ENCODE data around the gene TMED4.
"Not testable (repeated sequence)": the region's sequence is repeated elsewhere in the genome, so short reads cannot be mapped to it uniquely, and the experiment has no call there.

Gene TMED4

DNA sequence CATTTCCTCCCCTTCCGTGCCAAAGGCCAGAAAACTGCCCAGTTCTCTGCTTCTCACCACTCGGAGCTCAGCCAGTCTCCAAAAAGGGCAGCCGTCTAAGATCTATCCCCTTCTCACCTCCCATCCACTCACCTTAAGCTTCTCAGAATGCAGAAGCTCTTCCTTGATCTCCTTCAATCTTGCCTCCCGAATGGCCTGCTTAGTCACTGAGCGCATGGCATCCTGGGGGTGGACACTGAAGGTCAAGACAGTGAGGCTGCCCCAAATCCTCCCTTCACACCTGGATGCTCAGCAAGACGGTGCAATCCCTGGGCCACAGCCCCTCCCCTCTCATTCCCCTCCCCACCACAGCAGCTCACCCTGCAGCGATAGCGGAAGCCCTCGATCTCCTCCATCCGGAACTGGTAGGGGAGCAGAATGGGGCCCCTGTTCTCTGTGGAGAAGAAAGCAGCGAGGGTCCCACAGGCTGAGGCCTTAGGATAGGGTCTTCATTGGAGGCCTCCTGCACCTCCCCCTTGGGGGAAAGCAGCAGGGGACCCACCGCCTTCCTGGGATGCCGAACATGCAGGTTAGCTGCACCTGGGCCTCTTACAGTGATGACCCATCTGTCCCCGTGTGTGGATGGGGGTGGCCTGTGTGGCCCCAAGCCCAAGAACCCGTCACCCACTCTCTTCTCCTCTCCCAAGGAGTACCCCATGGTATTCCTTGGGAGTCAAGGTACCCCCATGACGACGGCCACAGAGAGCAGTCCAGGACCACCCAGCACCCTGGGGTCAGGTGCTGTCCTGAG is 13.1 kb downstream of the TMED4 start:
- DNase-seq, result no peak

DNA sequence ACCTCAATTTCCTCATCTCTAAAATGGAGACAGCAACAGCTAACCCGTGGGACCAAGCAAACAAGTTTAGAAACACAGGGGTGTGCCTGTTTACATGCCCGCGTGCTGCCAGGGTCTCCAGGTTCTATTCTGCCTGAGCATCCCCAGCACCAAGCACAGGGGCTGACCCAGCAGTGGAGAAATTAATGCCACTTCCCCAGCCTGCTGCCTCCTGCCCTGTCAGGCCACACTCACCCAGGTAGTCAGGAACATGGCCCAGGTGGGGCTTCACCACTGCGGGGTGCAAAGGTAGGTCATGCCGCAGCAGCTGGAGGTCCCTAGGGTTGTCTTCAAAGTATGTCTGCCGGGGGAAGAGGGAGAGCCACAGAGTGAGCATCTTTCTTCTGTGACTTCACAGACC is 14.1 kb downstream of the TMED4 start:
- no peak for DNase-seq

DNA sequence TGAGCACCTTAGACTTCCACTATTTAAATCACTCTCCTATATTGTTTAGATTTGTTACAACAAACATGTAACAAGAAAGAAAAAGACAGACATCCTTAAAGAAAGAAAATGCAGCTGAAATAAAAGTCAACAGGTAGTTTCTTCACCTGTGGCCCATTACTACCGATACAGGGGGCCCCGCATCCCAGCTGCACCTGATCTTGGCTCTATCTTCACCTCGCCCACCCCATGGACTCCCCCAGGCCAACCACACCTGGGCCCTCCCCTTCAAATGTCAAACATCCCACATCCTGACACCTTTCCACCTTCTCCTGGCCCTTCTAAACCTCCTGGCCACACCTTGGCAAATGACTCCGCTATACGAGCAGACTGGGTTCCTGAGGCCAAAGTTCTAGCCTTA is 15.4 kb downstream of the TMED4 start:
- DNase-seq, result no peak

DNA sequence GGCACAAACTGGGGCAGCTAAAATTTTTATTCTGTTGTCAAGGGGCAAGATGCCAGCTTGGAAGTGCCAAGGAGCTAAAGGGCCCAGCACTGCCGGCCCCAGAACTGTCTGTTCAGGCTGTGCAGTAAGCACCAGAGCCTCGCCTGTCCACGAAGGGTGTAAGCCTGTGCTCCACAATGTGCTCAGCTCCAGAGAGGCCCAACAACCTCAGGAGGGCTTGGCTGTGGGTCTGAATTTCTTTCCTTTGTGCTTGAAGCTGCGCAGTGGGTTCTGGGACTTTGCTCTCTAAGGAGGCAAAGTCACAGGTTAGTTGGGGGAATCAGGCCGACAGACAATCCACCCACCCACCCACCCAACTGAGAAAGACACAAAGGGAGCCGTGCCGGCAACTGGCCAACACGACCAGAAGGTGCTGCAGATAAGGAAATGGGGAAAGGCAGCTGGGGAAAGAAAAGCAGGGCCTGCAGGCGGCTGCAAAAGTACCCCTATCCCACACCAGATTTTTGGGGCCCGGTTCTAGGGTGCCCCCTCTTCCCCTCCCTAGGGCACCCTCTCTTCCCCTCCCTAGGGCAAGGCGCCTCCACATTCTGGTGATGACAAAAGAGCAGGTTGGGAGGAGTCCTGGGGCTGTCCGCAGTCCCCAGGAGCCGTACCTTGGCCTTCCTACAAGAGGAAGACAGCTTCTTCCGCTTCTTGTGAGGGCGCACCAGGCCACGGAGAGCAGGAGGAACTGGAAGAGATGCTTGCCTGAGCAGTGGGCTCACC is 16.1 kb downstream of the TMED4 start:
- no peak for DNase-seq

DNA sequence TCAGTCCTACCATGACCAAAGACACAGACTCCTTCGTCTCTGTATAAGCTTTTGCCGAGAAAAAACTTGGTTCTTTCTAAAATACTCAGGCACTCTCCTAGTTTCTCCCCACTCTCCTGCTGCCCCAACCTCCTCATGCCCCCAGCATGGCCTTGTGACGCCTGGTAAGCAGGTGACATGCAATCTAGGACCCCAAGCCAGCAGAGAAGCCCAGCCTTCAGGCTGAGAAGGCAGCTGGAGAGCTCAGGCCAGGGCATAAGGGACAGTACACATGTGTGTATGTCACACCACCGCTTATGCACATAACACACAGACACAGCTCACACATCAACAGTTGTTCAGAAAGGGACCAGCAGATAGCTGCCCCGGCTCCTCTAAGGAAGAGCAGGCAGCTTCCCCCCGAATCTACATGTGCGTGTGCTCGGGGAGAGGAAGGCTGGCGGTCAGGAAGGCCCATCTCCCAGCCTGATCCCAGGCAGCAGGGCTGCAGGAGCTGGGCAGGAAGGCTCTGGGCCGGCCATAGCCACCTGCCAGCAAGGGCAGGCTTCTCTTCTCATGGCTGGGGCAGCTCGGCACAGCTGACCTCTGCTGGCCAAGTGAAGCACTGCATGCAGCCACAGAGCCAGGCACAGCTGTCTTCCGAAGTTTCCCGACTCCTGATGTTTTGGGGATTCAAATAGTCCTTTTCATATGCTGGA is 16.8 kb downstream of the TMED4 start:
- no peak for DNase-seq

DNA sequence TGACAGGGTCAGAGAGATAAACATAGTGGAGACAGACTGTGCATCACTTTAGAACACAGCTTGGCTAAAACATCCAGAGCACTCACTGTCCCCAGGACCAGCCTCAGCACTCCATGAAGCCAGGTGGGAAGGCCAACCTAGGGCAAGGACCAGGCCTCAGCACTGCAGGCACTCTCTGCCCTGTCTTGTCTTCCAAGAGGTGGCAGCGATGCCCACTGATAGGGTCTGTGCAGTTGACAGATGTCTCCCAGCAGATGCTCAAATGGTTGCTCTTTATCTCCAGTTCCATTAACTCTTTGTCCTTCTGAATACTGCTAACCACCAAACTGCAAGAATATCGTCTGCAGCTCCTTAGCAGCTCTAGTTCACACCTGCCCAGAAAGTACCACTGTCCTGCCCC is 17.4 kb downstream of the TMED4 start:
- no peak for DNase-seq

DNA sequence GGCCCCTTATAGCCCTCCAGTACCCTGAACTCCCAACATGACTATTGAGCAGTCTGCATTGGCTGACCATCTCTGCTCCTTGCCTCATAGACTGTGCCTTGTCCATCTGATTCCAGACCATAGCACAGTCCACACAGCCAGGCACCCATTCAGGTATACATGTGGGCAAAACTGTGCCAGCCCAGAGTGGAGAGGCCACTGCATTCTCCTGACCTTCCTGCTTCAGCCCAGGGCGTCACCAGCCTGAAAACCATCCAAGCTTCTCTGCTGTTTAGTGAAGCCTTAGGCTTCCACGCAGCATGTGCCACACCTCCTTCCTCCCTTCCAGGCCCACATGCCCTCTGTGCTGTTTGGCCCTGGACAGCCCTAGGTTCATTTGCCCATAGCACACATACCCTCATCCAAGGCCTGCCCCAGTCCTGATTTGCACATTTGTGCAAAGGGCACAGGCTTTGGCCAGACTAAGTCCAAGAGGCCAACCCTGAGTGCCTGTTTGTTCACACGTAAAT is 18.8 kb downstream of the TMED4 start:
- DNase-seq, result no peak

DNA sequence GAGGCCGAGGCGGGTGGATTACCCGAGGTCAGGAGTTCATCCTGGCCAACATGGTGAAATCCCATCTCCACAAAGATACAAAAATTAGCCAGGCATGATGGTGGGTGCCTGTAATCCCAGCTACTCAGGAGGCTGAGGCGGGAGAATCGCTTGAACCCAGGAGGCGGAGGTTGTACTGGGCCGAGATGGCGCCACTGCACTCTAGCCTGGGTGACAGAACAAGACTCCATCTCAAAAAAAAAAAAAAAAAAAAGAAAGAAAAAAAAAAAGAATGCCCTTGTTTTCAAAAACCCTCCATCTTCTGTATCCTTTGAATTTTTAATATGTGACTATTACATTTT is 19.4 kb downstream of the TMED4 start:
- not testable (repeated sequence) for DNase-seq

DNA sequence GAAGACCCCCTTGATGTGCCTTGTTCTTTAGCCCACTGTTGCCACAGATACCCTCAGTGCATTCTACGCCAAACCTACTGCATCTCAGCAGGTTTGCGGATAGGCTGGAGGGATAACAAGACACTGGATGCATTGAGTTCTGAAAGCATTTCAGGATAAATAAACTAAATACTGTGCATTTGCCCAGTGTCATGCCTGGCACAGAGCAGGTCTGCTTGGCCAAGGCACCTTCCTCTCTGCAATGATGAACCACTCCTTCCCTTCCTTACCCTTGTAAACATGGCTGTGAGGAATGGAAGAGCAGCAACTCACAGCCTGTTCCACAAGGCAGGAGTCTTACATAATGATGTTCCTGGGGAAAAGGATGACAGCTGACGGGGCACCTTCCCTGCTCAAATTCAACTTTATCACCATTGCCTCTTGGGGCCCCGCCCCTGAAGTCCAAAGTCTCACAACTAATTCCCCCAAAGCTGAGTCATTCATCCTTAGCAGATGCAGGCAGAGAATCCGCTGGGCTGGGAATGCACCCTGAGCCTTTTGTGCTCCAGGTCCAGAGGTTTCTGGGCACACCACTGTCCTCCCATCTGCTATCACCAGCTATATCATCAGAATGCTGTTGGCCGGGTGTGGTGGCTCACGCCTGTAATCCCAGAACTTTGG is 19.9 kb downstream of the TMED4 start:
- no peak for DNase-seq

DNA sequence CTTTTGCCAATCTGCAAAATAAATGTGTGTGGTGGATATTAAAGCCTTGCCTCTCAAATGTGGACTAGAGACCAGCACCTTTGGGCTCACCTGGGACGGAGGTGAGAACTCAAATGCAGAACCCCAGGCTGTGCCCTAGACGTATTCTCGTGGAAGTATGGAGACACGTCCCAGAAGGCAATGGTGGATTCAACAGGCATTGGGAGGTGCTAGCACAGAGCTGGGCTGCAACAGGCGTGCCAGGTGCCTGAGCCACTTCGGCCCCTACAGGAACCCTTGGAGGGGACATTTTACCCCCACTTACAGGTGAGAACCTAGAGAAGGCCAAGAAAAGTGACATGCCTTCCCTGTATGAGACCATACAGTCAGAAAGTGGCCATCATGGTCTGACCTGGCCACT is 20.6 kb downstream of the TMED4 start:
- DNase-seq, result no peak

DNA sequence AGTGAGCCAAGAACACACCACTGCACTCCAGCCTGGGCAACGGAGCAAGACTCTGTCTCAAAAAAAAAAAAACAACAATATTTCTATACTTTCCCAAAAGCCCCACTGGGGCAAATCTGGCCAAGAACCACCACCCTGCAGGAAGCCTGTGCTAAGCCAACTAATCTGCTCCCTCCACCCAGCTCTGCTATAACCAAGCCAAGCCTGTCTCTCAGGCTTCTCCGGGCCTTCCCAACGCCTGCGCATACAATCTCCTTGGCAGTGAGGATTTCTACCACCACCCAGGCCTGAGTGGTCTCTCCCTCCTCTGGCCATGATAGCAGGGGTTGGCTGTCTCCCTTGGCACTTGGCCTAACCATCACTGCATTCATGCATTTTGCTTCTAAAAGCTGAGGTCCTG is 22.5 kb downstream of the TMED4 start:
- DNase-seq, result no peak

DNA sequence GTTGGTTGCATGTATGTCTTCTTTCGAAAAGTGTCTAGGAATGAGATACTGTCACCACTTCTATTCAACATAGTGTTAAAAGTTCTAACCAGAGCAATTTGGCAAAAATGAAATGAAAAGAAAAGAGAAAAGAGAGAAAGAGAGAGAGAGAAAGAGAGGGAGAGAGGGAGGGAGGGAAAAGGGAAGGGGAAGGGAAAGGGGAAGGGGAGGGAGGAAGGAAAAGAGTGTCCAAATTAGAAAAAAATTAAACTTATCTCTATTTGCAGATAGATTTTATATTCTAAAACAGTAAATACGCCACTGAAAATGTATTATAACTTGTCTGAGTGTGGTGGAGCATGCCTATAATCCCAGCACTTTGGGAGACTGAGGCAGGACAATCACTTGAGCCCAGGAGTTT is 24.5 kb downstream of the TMED4 start:
- no peak for DNase-seq

DNA sequence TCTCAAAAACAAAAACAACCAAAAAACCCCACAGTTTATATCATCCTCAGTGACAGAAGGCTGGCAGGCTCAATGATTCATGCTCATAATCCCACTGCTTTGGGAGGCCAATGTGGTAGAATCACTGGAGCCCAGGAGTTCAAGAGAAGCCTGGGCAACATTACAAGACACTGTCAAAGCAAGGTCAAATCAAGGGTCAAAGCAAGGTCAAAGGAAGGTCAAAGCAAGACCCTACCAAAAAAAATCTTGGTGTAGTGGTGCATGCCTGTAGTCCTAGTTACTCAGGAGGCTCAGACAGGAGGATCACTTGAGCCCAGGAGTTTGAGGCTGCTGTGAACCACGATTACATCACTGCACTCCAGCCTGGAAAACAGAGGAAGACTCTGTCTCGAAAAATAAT is 26.7 kb downstream of the TMED4 start:
- no peak for DNase-seq

DNA sequence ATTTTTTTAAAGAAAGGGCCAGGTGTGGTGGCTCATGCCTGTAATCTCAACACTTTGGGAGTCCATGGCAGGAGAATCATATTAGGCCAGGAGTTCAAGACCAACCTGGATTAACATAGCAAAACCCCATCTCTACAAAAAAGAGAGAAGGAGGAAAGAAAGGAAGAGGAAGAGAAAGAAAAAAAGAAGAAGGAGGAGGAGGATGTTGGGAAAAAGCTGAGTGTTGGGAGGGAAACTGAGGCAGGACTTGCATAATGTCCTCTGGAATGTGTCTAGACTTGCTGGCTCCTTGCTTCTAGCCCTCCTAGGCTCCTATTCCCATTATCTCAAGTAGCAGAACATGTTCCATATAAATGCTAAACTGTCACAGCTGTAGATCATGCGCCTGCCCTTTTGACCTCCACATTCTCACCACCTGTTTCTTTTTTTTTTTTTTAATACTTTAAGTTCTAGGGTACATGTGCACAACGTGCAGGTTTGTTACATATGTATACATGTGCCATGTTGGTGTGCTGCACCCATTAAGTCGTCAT is 29.5 kb downstream of the TMED4 start:
- DNase-seq, result not testable (repeated sequence)

DNA sequence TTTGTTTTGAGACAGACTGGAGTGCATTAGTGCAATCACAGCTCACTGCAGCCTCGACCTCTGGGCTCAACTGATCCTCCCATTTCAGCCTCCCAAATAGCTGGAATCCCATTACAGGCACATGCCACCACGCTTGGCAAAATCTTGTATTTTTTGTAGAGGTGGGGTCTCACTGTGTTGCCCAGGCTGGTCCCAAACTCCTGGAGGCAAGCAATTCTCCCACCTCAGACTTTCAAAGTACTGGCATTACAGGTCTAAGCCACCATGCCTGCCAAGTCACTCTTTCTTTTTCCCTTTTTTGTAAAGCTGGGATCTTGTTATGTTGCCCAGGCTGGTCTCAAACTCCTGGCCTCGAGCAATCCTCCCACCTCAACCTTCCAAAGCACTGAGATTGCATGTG is 32.6 kb downstream of the TMED4 start:
- DNase-seq, result no peak

DNA sequence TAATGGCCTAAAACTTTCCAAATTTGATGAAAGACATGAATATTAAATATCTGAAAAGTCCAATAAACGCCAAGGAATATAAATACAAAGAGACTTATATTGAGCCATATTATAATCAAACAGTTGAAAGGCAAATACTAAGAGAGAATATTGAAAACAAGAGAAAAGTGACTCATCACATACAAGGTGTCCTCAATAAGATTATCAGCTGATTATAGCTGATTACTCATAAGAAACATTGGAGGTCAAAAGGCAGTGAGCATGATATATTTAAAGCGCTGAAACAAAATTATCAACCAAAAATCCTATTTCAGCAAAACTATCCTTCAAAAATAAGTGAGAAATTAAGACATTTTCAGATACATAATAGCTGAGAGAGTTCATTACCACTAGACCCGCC is 33.1 kb downstream of the TMED4 start:
- no peak for DNase-seq

DNA sequence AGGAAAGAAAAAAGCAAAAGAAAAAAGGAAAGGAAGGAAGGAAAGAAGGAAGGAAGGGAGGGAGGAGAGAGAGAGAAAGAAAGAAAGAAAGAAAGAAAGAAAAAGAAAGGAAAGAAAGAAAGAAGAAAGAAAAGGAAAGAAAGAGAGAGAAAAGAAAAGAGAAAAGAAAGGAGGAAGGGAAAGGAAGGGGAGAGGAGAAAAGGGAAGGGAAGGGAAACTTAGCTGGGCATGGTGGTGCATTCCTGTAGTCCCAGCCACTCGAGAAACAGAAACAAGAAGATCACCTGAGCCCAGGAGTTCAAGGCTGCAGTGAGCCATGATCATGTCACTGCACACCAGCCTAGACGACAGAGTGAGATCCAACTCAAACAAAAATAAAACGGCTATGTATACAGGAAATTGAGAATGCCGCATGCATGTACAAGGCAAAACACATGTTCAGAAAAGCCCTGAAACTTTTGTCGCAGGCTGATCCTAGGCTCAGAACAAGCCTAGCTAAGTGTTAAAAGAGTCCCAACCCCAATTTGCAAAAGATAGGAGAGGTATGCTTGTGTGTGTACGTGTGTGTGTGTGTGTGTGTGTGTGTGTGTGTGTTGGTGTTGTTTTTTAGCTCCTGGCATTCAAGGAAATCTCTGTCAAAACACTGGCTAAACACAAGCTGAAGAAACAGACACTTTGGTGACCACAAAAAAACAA is 34.3 kb downstream of the TMED4 start:
- no peak for DNase-seq

DNA sequence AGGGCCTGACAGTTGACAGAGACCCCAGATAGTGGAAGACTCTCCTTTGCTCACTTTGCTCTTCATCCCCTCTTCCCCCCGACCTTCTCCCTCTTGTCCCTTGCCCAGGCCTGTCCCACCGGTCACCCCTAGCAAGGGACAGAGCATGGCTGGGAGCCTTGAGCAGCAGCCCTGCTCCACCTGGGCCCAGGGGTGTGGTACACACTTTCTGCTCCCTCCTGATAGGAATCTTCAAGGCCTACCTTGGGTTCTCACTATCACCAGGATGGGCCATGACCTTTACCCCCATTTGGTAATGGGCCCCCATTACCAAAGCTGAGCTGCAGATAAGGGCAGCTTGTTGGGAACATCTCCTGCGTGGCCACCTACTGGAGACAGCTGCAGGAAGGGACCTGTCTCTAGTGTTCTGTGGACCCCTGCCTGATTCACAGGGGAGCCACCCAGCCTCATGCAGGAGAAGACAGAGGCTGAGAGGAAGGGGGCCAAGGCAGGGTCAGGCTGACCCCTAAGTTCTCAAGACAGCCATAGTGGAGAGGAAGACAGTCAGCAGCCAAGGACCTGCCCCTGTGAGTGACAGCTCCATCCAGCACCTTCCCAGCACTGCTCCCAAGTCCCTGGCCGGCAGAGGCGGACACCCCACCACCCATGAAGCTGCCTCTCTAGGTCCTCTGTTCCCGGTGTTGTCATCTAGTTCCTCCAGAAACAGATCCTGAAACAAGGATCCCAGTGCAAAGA is 40.0 kb downstream of the TMED4 start:
- no peak for DNase-seq

DNA sequence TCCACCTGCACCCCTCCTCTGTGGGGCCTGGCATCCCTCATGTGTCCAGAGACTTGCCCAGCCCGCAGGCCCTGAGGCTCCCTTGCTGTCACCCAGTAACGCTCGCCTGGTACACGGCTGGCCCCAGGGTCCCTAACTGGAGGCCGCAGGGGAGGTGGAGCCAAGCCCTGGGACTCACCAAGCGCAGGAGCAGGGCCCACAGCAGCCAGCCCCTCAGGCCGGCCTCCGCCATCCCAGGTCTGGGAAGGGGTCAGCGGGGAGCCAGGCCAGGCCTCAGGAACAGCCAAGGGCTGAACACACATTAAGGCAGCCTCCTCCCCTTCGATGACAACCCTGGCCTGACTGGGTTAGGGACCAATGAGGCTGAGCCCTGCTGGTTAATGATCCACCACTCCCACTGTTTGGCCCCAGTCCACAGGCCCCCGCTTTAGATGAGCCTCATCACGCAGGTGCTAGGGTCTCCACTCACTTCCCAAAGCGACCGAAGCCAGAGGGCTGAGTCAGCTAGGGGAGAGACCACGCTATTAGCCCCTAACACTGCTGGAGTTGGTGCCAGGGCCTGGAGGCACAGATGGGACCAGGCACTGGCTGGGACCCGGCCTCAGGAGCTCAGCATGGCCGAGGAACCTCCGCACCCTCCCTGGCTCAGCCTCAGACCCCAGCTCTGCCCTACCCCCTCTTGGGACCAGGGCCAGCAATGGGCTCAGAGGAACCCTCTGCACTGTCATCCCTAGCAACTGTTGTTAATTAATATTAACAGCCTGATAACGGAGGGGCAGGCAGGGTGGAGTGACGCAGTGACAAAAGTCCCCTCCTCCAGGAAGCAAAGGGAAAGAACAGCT is 40.8 kb downstream of the TMED4 start, which contains the start of gene NPC1L1:
NPC1L1 (minus strand) TSS at position 303 of the 842 bp plus-strand sequence; CDS start at position 232, 71 bp downstream.
- no peak for DNase-seq

DNA sequence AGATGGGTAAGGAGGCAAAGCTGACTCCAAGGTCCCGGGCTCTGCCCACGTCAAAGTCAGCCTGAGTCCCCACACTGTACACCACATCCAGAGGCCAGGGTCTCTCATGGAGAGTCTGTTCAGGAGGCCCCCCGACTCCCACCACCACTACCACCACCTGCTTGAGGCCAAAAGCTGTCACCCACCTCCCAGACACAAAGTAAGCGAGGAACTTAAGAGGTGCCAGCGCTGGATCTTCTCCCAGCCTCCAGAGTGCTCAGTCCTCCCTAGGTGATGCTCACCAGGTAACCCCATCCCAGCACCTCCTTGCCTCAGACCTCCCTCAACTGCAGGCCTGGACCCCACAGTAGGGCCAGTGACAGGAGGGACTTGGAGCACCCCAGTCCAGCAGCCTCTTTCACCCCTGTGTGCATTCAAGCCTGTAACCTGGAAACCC is 41.4 kb downstream of the TMED4 start:
- no peak for DNase-seq

Data from NCI-H2081 treated with DMSO at 0.1 percent for 48 hours (cell line).